ENCODE data around the gene CD164.
"Not testable (repeated sequence)": the region's sequence is repeated elsewhere in the genome, so short reads cannot be mapped to it uniquely, and the experiment has no call there.

The CD164 gene

GRCh38 chr6:109345986-109346385 is 36.3 kb downstream of the CD164 start:
- no peak for DNase-seq (ENCODE audit: low spot score in 2 of 2)
- H3K27me3 ChIP-seq (ENCODE audit: low read depth) = no peaks in the 10 kb centered on the region
- no peaks in the 10 kb centered on the region for H3K36me3 ChIP-seq (replicated peaks)
- H3K4me1 ChIP-seq = no peaks in the 10 kb centered on the region
- in situ Hi-C loops (cut with MboI; ENCODE audit: low sequenced_read_pairs) = no loop called here
- H3K4me3 ChIP-seq = no peak overlapping the region
- no peaks in the 10 kb centered on the region for H3K9me3 ChIP-seq

DNA sequence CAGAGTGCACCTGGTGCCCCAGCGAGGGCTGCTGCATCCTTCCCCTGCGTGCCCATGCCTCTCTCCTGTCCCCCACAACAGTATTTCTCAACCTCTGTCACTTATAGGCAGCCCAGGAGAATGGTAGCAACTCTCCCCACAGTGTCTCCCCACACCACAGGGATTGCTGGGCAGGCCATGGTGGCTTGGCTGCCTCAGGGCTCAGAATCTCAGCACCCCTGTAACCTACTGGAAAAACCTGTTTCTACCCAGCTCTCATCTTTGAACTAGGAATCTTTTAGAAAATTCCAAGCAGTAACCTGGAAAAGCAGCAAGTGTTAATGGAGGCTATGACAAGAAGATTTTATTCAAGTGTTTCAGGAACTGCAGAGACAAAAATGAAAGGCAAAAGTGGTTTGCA is 38.0 kb downstream of the CD164 start:
- Histone ChIP-seq H3K4me1 (no peaks in the 10 kb centered on the region), H3K9me3 (no peaks in the 10 kb centered on the region), H3K27me3 (ENCODE audit: low read depth) (no peaks in the 10 kb centered on the region), H3K4me3 (no peak overlapping the region), H3K36me3 (replicated peaks) (no peaks in the 10 kb centered on the region)
- in situ Hi-C loops (cut with MboI; ENCODE audit: low sequenced_read_pairs) = no loop called here
- DNase-seq (ENCODE audit: low spot score in 2 of 2) = no peak

DNA sequence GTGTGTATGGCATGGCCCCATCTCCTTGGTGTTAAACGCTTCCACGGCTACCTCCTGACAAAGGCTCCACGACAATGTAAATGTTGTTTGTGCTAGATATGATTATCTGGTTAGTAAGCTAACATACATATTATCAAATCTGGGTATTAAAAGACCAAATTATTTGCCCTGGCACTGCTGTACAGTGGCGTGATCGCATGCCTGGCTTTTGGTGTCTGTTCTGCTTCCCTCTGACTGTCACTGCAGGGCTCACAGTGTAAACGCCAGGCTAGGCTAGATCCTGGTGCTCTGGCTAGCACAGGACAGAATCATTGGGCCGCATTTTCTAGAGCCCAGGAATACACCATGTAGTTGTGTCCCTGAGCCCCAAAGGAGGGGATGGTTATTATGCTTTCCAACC is 38.7 kb downstream of the CD164 start:
- no peaks in the 10 kb centered on the region for H3K36me3 ChIP-seq (replicated peaks)

DNA sequence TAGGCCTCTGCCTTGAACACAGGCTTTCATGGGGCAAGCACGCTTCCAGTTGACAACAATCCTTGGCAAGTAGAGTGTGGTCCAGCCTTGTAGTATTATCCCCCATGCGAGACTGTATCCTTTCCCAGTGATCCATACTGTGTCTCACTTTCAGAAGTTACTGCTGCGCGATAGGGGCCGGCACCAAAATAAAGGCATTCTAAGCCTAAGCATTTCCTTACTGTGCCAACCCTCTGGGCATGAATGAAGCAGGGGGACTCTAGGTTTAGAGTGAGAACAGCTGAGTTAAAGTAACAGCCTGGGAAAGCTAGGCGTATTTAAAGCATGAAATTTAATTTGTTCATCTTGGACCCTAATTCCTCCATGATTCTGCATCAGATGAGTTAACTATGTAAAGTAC is 39.4 kb downstream of the CD164 start:
- DNase-seq (ENCODE audit: low spot score in 2 of 2) = no peak
- H3K4me3 ChIP-seq = no peak overlapping the region
- no peaks in the 10 kb centered on the region for H3K9me3 ChIP-seq
- H3K4me1 ChIP-seq = no peaks in the 10 kb centered on the region
- in situ Hi-C loops (cut with MboI; ENCODE audit: low sequenced_read_pairs) = no loop called here
- H3K36me3 ChIP-seq (replicated peaks) = no peaks in the 10 kb centered on the region
- no peaks in the 10 kb centered on the region for H3K27me3 ChIP-seq (ENCODE audit: low read depth)

More for the DNA sequence above, 38.7 kb downstream of the CD164 start:
- H3K4me1 ChIP-seq = no peaks in the 10 kb centered on the region
- in situ Hi-C loops (cut with MboI; ENCODE audit: low sequenced_read_pairs) = no loop called here
- no peaks in the 10 kb centered on the region for H3K27me3 ChIP-seq (ENCODE audit: low read depth)
- no peak overlapping the region for H3K4me3 ChIP-seq
- no peaks in the 10 kb centered on the region for H3K9me3 ChIP-seq
- no peak for DNase-seq (ENCODE audit: low spot score in 2 of 2)

- no peak for DNase-seq (ENCODE audit: low spot score in 2 of 2)
- in situ Hi-C loops (cut with MboI; ENCODE audit: low sequenced_read_pairs) = no loop called here
Measured at GRCh38 chr6:109342506-109342905, 39.8 kb downstream of the CD164 start.

DNA sequence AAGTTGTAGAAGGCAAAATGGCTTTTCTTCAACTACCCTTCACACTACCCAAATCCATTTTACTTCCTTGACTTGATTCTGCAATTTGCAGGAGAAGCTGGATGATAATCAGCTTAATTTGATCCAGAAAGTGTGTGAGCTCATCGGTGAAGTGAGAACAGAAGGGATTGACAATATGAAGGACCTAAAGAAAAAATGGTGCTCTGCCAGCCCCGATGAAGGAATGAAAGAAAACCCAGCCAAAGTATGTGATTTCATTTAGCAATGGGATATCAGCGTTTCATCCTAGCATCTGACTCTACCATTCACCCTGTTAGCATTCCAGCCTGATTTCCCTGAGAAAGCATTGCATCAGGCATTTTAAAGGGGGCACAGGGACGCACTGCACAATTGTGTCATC is 41.5 kb downstream of the CD164 start:
- in situ Hi-C loops (cut with MboI; ENCODE audit: low sequenced_read_pairs) = no loop called here
- Histone ChIP-seq H3K27me3 (ENCODE audit: low read depth) (no peaks in the 10 kb centered on the region), H3K36me3 (replicated peaks) (no peaks in the 10 kb centered on the region), H3K4me1 (no peaks in the 10 kb centered on the region), H3K4me3 (no peak overlapping the region), H3K9me3 (no peaks in the 10 kb centered on the region)
- no peak for DNase-seq (ENCODE audit: low spot score in 2 of 2)

More at GRCh38 chr6:109342506-109342905, 39.8 kb downstream of the CD164 start:
- H3K9me3 ChIP-seq = no peaks in the 10 kb centered on the region
- H3K27me3 ChIP-seq (ENCODE audit: low read depth) = no peaks in the 10 kb centered on the region
- no peaks in the 10 kb centered on the region for H3K4me1 ChIP-seq
- no peaks in the 10 kb centered on the region for H3K36me3 ChIP-seq (replicated peaks)
- no peak overlapping the region for H3K4me3 ChIP-seq

- H3K9me3 ChIP-seq = no peaks in the 10 kb centered on the region
- no peaks in the 10 kb centered on the region for H3K36me3 ChIP-seq (replicated peaks)
- H3K27me3 ChIP-seq (ENCODE audit: low read depth) = no peaks in the 10 kb centered on the region
- in situ Hi-C loops (cut with MboI; ENCODE audit: low sequenced_read_pairs) = no loop called here
- no peaks in the 10 kb centered on the region for H3K4me1 ChIP-seq
- no peak for DNase-seq (ENCODE audit: low spot score in 2 of 2)
- no peak overlapping the region for H3K4me3 ChIP-seq
Measured at GRCh38 chr6:109339906-109340678, 42.2 kb downstream of the CD164 start.

DNA sequence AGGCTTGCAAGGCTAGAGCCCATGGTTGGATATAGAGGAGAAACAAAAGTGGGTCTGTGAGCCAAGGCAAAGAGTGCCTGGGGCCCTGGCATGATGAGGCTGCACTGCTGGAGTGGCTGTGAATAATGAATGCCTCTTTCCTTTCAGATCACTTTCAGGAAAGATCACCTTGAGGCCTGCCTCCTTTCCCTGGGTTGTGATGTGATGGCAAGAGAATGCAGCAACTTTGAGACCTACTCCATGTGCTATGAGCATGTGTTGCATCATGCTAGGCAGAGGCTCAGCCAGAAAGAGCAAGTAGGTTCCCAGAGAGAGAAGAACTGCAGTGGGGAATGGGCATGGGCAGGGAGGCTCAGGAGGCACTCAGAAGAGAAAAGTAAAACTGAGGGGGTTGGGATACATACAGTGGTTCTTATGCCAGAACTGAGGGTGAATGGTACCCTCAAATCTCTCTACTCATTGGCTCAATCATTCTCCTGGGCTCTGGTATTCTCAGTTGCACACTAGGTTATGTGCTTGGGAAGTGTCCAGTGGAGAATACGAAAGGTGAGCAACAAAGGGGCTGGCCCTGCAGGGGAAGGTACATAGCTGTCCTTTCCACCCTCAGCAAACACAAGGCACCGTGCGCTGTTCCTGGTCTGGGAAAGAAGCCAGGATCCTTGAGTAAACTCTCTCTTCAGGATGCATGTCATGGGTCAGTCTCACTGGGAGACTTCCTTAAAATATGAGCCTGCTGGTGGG is 45.9 kb downstream of the CD164 start:
- Histone ChIP-seq H3K36me3 (replicated peaks) (no peaks in the 10 kb centered on the region), H3K4me1 (no peaks in the 10 kb centered on the region), H3K9me3 (no peaks in the 10 kb centered on the region), H3K27me3 (ENCODE audit: low read depth) (no peaks in the 10 kb centered on the region), H3K4me3 (no peak overlapping the region)
- DNase-seq (ENCODE audit: low spot score in 2 of 2) = no peak
- in situ Hi-C loops (cut with MboI; ENCODE audit: low sequenced_read_pairs) = no loop called here

DNA sequence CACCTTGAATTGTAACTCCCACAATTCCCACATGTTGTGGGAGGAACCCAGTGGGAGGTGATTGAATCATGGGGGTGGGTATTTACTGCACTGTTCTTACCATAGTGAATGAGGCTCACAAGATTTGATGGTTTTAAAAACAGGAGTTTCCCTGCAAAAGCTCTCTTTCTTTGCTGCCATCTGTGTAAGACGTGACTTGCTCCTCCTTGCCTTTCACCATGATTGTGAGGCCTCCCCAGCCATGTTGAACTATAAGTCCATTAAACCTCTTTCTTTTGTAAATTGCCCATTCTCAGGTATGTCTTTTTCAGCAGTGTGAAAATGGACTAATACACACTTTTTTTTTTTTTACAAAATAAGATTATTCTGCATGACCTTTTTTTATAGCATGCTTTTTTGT is 48.4 kb downstream of the CD164 start:
- H3K27me3 ChIP-seq (ENCODE audit: low read depth); H3K36me3 ChIP-seq (replicated peaks); H3K4me3 ChIP-seq; in situ Hi-C loops (cut with MboI; ENCODE audit: low sequenced_read_pairs); H3K9me3 ChIP-seq; DNase-seq (ENCODE audit: low spot score in 2 of 2); H3K4me1 ChIP-seq: not testable (repeated sequence)

DNA sequence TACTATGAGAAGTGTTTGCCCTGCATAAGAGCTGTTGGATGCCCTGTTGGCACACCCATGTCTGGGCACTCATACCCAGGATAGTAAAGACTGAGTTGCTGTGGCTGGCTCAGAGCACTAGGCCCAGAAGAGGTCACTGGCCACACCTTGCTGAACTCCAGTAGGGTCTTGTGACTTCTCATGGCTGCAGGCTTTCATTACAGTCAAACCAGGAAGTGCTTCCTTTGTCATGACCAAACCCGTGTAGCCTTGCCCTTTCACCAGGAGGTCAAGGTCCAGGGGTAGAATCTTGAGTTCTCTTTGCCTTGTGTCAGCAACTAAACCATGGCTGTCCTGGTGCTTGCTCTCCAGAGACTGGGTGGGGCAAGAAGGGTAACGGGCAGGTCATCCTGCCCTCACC is 49.5 kb downstream of the CD164 start:
- Histone ChIP-seq H3K4me3 (no peak overlapping the region), H3K4me1 (no peaks in the 10 kb centered on the region), H3K27me3 (ENCODE audit: low read depth) (no peaks in the 10 kb centered on the region), H3K36me3 (replicated peaks) (no peaks in the 10 kb centered on the region), H3K9me3 (no peaks in the 10 kb centered on the region)
- DNase-seq (ENCODE audit: low spot score in 2 of 2) = no peak
- in situ Hi-C loops (cut with MboI; ENCODE audit: low sequenced_read_pairs) = no loop called here

DNA sequence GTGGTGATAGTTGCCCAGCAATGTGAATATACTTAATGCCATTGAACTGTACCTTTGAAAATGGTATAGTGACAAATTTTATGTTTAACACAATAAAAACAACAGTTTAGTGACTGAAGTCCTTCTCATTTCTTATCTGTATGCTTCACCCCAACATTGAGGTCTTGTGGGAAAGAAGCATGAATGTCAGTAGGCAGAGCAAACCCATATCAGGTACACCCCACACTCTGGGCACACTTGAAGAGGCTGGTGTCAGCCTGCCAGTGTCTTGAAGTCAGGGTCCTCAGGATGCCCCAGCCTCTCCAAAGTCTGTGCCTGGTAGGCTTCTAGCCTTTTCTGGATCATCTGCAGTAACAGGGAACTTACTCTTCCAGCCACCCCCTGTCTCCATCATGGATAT is 51.2 kb downstream of the CD164 start:
- Histone ChIP-seq H3K9me3 (no peaks in the 10 kb centered on the region), H3K36me3 (replicated peaks) (no peaks in the 10 kb centered on the region), H3K27me3 (ENCODE audit: low read depth) (no peaks in the 10 kb centered on the region), H3K4me1 (no peaks in the 10 kb centered on the region), H3K4me3 (no peak overlapping the region)
- no peak for DNase-seq (ENCODE audit: low spot score in 2 of 2)
- in situ Hi-C loops (cut with MboI; ENCODE audit: low sequenced_read_pairs) = no loop called here

- Histone ChIP-seq H3K36me3 (replicated peaks) (no peaks in the 10 kb centered on the region), H3K9me3 (no peaks in the 10 kb centered on the region), H3K4me1 (no peaks in the 10 kb centered on the region), H3K4me3 (no peak overlapping the region), H3K27me3 (ENCODE audit: low read depth) (no peaks in the 10 kb centered on the region)
- in situ Hi-C loops (cut with MboI; ENCODE audit: low sequenced_read_pairs) = no loop called here
- DNase-seq (ENCODE audit: low spot score in 2 of 2) = no peak
Measured at GRCh38 chr6:109330263-109330662, 52.0 kb downstream of the CD164 start.

DNA sequence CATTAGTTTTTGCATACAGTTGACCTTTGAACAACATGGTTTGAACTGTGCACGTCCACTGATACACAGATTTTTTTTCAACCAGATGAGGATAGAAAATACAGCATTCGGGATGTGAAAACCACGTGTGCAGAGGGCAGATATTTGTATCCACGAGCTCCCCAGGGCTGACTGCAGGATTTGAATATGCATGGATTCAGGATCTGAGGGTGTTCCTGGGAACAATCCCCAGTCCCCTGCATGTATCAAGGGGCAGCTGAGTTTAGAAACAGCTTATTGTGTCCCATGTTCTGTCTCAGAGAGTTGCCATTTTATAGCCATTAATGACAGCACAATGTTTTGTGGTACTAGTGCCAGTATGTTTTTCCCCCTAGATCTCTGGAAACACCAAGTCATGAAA is 53.6 kb downstream of the CD164 start:
- in situ Hi-C loops (cut with MboI; ENCODE audit: low sequenced_read_pairs) = no loop called here
- no peak overlapping the region for H3K4me3 ChIP-seq
- no peaks in the 10 kb centered on the region for H3K9me3 ChIP-seq
- no peak for DNase-seq (ENCODE audit: low spot score in 2 of 2)
- H3K36me3 ChIP-seq (replicated peaks) = no peaks in the 10 kb centered on the region
- no peaks in the 10 kb centered on the region for H3K27me3 ChIP-seq (ENCODE audit: low read depth)
- no peaks in the 10 kb centered on the region for H3K4me1 ChIP-seq

DNA sequence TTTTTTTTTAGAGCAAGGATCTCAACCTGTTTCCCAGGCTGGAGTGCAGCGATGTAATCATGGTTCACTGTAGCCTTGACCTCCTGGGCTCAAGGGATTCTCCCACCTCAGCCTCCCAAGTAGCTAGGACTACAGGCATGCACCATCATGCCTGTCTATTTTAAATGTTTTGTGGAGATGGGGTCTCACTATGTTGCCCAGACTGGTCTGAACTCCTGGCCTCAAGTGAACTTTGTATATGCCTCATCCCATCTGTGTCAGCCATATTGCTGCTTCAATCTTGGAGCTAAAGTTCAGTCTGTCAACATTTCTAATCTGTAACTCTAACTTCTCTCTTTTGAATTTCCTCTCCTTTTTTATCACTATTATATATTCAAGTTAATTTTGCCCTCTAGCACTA is 54.3 kb downstream of the CD164 start:
- no peaks in the 10 kb centered on the region for H3K9me3 ChIP-seq
- H3K36me3 ChIP-seq (replicated peaks) = no peaks in the 10 kb centered on the region
- H3K4me1 ChIP-seq = no peaks in the 10 kb centered on the region
- H3K4me3 ChIP-seq = no peak overlapping the region
- no peaks in the 10 kb centered on the region for H3K27me3 ChIP-seq (ENCODE audit: low read depth)
- in situ Hi-C loops (cut with MboI; ENCODE audit: low sequenced_read_pairs) = no loop called here
- DNase-seq (ENCODE audit: low spot score in 2 of 2) = no peak
